GM13977 (cell line): ENCODE results near the gene L3MBTL4.

ENCODE experiments used
- DNase-seq: peaks from one replicate; pipeline ENCODE4 v3.0.0; 2012; ENCODE audit warnings: low spot score
- in situ Hi-C: fragments of 300-500 bp; cut with MboI; formaldehyde crosslinking; loops from one replicate; pipeline ENCODE4 v1.12.0; 2022; ENCODE audit warnings: low sequenced_read_pairs, low pct_unique_long_range_greater_than_20kb, mixed read lengths, inconsistent platforms; ENCODE audit not compliant: unreplicated experiment
- TF ChIP-seq, protein P1 (sequence below): IDR thresholded peaks from 2 replicates; pipeline ENCODE4 v1.5.1; 2012; ENCODE audit warnings: mild to moderate bottlenecking, control low read depth; ENCODE audit not compliant: insufficient read depth; ENCODE audit errors: extremely low read depth, missing control alignments

Gene L3MBTL4

DNA sequence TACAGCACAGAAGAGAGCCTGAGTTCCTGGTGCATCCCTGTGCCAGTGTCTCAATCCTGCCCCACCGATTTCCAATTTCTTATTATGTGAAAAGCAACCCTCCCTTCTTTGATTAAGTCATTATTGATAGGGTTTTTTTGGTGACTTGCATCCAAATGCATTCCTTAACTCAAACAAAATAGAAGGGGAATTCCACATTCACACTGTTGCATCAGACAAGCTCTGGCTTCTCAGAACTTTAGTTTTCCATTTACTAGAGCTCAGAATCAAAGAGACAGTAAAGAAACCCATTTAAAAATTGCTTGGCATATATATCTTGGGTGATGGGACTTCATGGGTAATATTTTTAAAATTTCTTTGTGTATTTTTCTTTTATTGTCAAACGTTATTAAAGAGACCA, 505.6 kb downstream of the L3MBTL4 start:
- no peak for DNase-seq
- in situ Hi-C loops: no loop called here
- TF ChIP-seq, protein P1, sequence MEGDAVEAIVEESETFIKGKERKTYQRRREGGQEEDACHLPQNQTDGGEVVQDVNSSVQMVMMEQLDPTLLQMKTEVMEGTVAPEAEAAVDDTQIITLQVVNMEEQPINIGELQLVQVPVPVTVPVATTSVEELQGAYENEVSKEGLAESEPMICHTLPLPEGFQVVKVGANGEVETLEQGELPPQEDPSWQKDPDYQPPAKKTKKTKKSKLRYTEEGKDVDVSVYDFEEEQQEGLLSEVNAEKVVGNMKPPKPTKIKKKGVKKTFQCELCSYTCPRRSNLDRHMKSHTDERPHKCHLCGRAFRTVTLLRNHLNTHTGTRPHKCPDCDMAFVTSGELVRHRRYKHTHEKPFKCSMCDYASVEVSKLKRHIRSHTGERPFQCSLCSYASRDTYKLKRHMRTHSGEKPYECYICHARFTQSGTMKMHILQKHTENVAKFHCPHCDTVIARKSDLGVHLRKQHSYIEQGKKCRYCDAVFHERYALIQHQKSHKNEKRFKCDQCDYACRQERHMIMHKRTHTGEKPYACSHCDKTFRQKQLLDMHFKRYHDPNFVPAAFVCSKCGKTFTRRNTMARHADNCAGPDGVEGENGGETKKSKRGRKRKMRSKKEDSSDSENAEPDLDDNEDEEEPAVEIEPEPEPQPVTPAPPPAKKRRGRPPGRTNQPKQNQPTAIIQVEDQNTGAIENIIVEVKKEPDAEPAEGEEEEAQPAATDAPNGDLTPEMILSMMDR: no peak
